Tibial nerve (tissue), 4 donors: ENCODE data around the gene SPACA4. TPM values are rescaled to one million over a fixed set of nuclear protein-coding genes. Genes with fewer than 3 reads are reported as not detected.

Experiments
- DNase-seq, 2 donors: peaks; one replicate each; pipeline ENCODE4 v3.0.0-alpha.2; 2019; ENCODE audit warnings: low spot score in 2 of 2
- H3K27ac ChIP-seq, 4 donors: fragments of 200-600 bp; sonication (generic) in 3 of 4; one replicate each; pipeline ENCODE4 v1.5.1; 2017 to 2019; ENCODE audit warnings: mild to moderate bottlenecking in 1 of 4
- H3K27me3 ChIP-seq, 2 donors: fragments of 200-600 bp; sonication (generic) in 1 of 2; one replicate each; pipeline versions ENCODE4 v1.5.1 to v1.6.0; 2017 to 2019
- H3K36me3 ChIP-seq, 3 donors: fragments of 200-600 bp; sonication (generic); one replicate each; pipeline ENCODE4 v1.5.1; 2018 to 2019
- H3K4me1 ChIP-seq, 4 donors: fragments of 200-600 bp; sonication (generic) in 3 of 4; one replicate each; pipeline ENCODE4 v1.5.1; 2017 to 2019
- H3K4me3 ChIP-seq, 4 donors: fragments of 200-600 bp; sonication (generic) in 3 of 4; one replicate each; pipeline ENCODE4 v1.5.1; 2017 to 2019; ENCODE audit warnings: mild to moderate bottlenecking in 1 of 4, moderate library complexity in 1 of 4
- H3K9me3 ChIP-seq, 4 donors: fragments of 200-600 bp; sonication (generic) in 3 of 4; one replicate each; pipeline ENCODE4 v1.5.1; 2017 to 2019
- CTCF ChIP-seq, 5 experiments: fragments of 200-600 bp in 3 of 5; fragments of 450-650 bp in 2 of 5; sonication (generic) in 3 of 5; IDR thresholded peaks; one replicate each; pipeline ENCODE4 v1.5.1; 2016 to 2019; ENCODE audit warnings: antibody characterized with exemption in 5 of 5, mild to moderate bottlenecking in 3 of 5, moderate library complexity in 2 of 5
- EP300 ChIP-seq, 2 donors: sonication (generic); formaldehyde crosslinking; IDR thresholded peaks; one replicate each; pipeline ENCODE4 v1.6.1; 2017; ENCODE audit warnings: antibody characterized with exemption in 2 of 2, mild to moderate bottlenecking in 1 of 2
- POLR2A ChIP-seq, 2 donors: fragments of 450-650 bp; IDR thresholded peaks; one replicate each; pipeline ENCODE4 v1.6.1; 2017; ENCODE audit warnings: antibody characterized with exemption in 2 of 2, mild to moderate bottlenecking in 2 of 2, moderate library complexity in 2 of 2
- WGBS, 2 donors: methylation state at CpG; one replicate each; pipeline ENCODE4 v1.1.5; 2018; 5-methylcytosine and 5-hydroxymethylcytosine counted together
- total RNA-seq, 4 donors: library from RNA; depleted of rRNA; stranded (reverse); fragments of >200 nt; gene quantifications; one replicate each; pipeline ENCODE4 v1.1.0, GENCODE V29; 2016

The SPACA4 gene
- total RNA-seq, 4 donors from 2014 or later: not detected

GRCh38 chr19:48648134-48648533 lies 41.6 kb downstream of the SPACA4 start:
- H3K9me3 ChIP-seq: no peaks in the 10 kb centered on the region
- DNase-seq: no peak
- H3K36me3 ChIP-seq: no peaks in the 10 kb centered on the region
- H3K4me3 ChIP-seq: no peak overlapping the region
- no peak overlapping the region for H3K27ac ChIP-seq
- H3K27me3 ChIP-seq: no peaks in the 10 kb centered on the region
- 68 to 75% methylated on average over 2 of the region's 2 CpGs for WGBS, 2 donors
- no peak for TF ChIP-seq POLR2A (IDR thresholded peaks at IDR 0.05)
- no peak for TF ChIP-seq CTCF (IDR thresholded peaks at IDR 0.05)
- H3K4me1 ChIP-seq: peaks cover 0 to 27% (median 10%) of the 10 kb centered on the region in 4 donors

DNA sequence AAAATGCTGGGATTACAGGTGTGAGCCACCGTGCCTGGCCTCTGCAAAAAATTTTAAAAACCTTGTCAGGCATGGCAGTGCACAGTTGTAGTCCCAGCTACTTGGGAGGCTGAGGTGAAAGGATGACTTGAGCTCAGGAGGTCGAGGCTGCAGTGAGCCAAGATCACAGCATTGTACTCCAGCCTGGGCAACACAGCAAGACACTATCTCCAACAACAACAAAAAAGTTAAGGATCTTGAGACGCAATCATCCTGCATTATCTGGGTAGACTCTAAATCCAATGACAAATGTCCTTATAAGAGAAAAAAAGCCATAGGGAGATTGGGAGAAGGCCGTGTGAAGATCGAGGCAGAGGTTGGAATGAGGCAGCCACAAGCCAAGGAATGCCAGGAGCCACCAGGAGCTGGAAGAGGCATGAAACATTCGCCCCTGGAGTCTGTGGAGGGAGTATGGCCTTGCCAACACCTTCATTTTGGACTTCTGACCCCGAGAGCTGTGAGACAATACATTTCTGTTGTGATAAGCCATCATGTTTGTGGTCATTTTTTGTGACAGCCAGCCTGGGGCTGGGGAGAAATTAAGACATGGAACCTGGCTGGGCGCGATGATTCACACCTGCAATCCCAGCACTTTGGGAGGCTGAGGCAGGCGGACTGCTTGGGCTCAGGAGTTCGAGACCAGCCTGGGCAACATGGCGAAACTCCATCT lies 44.6 kb downstream of the SPACA4 start:
- no peaks in the 10 kb centered on the region for H3K27me3 ChIP-seq
- DNase-seq: no peak
- peaks cover 0 to 8% (median 0%) of the 10 kb centered on the region in 4 donors for H3K4me1 ChIP-seq
- 86 to 89% methylated on average over 12 of the region's 12 CpGs for WGBS, 2 donors
- H3K27ac ChIP-seq: no peak overlapping the region
- no peaks in the 10 kb centered on the region for H3K36me3 ChIP-seq
- no peaks in the 10 kb centered on the region for H3K9me3 ChIP-seq
- TF ChIP-seq CTCF (IDR thresholded peaks at IDR 0.05) (no peak), EP300 (IDR thresholded peaks at IDR 0.05) (no peak), POLR2A (IDR thresholded peaks at IDR 0.05) (no peak)
- no peak overlapping the region for H3K4me3 ChIP-seq

DNA sequence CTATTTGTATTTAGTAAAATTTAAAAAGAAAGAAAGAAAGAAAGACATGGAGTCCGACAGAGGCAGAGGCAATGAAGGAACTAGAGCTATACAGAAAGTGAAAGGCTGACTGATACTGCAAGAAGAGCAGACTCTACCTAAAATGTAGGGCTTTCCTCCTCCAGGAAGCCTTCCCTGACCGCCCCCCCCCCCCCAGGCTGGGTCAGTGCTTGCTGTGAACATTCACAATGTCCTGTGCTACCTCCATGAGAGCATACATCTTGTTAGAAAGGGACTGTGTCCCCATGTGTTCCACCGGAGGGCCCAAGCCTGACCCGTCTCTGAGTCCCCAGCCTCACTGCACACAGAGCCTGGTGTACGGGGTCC lies 45.1 kb downstream of the SPACA4 start:
- TF ChIP-seq CTCF (IDR thresholded peaks at IDR 0.05) (no peak), EP300 (IDR thresholded peaks at IDR 0.05) (no peak), POLR2A (IDR thresholded peaks at IDR 0.05) (no peak)
- WGBS, 2 donors: 74 to 86% methylated on average over 5 of the region's 5 CpGs
- H3K9me3 ChIP-seq: no peaks in the 10 kb centered on the region
- H3K27me3 ChIP-seq: no peaks in the 10 kb centered on the region
- no peak for DNase-seq
- no peak overlapping the region for H3K27ac ChIP-seq
- H3K4me3 ChIP-seq: no peak overlapping the region
- H3K36me3 ChIP-seq: no peaks in the 10 kb centered on the region
- H3K4me1 ChIP-seq: peaks cover 0 to 3% (median 0%) of the 10 kb centered on the region in 4 donors

DNA sequence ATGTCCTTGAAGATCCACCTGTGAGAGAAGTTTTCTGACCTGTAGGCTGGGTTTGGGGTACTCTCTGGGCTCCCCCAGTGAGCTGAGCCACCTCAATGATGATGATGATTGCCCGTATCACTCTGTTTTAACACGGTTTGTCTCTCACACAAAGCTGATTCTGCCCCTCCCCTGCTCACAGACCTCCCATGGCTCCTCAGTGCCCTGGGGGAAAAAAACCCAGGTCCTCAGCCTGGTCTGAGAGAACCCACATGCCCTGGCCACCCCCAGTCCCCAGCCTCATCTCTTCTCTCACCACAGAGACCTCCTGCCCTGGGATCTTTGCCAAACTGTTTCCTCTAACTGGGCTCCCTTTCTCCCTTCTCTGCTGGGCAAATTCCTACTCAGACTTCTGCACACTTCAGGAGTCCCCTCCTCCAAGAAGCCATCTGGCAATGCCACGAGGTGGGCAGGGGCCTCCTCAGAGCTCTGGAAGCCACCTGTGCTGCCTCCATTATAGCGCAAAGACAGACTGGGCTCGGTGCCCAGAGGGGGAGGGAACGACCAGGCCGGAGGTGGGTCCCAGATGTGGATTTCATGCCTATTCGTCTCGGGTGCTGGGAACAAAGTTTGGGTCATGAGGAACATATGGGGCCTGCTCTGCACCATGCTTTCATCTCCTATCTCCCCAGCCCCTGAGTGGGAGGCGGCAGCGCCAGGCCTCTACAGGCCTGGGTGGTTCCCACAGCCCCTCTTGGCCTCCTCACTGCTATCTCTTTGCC lies 47.9 kb downstream of the SPACA4 start:
- no peak for DNase-seq
- Histone ChIP-seq H3K36me3 (no peaks in the 10 kb centered on the region), H3K27ac (no peak overlapping the region), H3K27me3 (no peaks in the 10 kb centered on the region), H3K4me1 (no peaks in the 10 kb centered on the region), H3K4me3 (no peak overlapping the region), H3K9me3 (no peaks in the 10 kb centered on the region)
- TF ChIP-seq EP300 (IDR thresholded peaks at IDR 0.05): no peak
- TF ChIP-seq POLR2A (IDR thresholded peaks at IDR 0.05): no peak
- no peak for TF ChIP-seq CTCF (IDR thresholded peaks at IDR 0.05)
- WGBS, 2 donors: 40 to 46% methylated on average over 9 to 10 of the region's 11 CpGs

- DNase-seq: peak; percentile 22 to 42
- TF ChIP-seq CTCF (IDR thresholded peaks at IDR 0.05) (no peak), POLR2A (IDR thresholded peaks at IDR 0.05) (no peak), EP300 (IDR thresholded peaks at IDR 0.05) (no peak)
- Histone ChIP-seq H3K4me1 (peaks cover 0 to 16% (median 2%) of the 10 kb centered on the region in 4 donors), H3K9me3 (no peaks in the 10 kb centered on the region), H3K27me3 (no peaks in the 10 kb centered on the region), H3K27ac (peak overlapping the region in 2 of 4 donors; percentile 9 to 66), H3K36me3 (no peaks in the 10 kb centered on the region), H3K4me3 (no peak overlapping the region)
- 33 to 40% methylated on average over 16 of the region's 16 CpGs for WGBS, 2 donors
Observed at GRCh38 chr19:48656840-48657474, 50.4 kb downstream of the SPACA4 start.
